Measurements from ENCODE around the gene ZNF225.
"Not testable (repeated sequence)": the region's sequence is repeated elsewhere in the genome, so short reads cannot be mapped to it uniquely, and the experiment has no call there.

Gene ZNF225

GRCh38 chr19:44163789-44164188 lies 50.6 kb downstream of the ZNF225 start:
- DNase-seq (ENCODE audit: low spot score), result no peak

GRCh38 chr19:44164327-44164672 lies 51.1 kb downstream of the ZNF225 start:
- DNase-seq (ENCODE audit: low spot score), result no peak

GRCh38 chr19:44164673-44165512 lies 51.7 kb downstream of the ZNF225 start, which contains the start of gene ZNF226:
Gene ZNF226, plus strand, starts transcription at chr19:44165100. Its CDS starts 4,981 bp downstream, at chr19:44170081.
- DNase-seq (ENCODE audit: low spot score), result peak; percentile 100

- not testable (repeated sequence) for DNase-seq (ENCODE audit: low spot score)
Observed at GRCh38 chr19:44170660-44171059, 57.5 kb downstream of the ZNF225 start.

- no peak for DNase-seq (ENCODE audit: low spot score)
Observed at GRCh38 chr19:44176590-44176989, 63.4 kb downstream of the ZNF225 start.

GRCh38 chr19:44180968-44181367 lies 67.8 kb downstream of the ZNF225 start:
- no peak for DNase-seq (ENCODE audit: low spot score)

- DNase-seq (ENCODE audit: low spot score), result no peak
Observed at GRCh38 chr19:44182145-44182544, 68.9 kb downstream of the ZNF225 start.
